B cell (primary cell): Measurements from ENCODE around the gene FEZF1. TPM values are rescaled to one million over a fixed set of nuclear protein-coding genes. Genes with fewer than 3 reads are reported as not detected.

Experiments used
- ATAC-seq: fragments of 200-7000 bp; cut with Tn5 transposase; one replicate; pipeline ENCODE4 v1.10.0; 2021; ENCODE audit warnings: low read depth, mild to moderate bottlenecking, moderate number of reproducible peaks, moderate library complexity
- CTCF ChIA-PET: fragments of 350-600 bp; sonication (Branson Sonifier 250); formaldehyde crosslinking; loops from one replicate; lab custom pipeline; 2021; ENCODE audit warnings: antibody characterized with exemption, inconsistent platforms; lab: Charles Lee
- POLR2A ChIA-PET: fragments of 350-600 bp; sonication (Branson Sonifier 250); formaldehyde crosslinking; loops from one replicate; lab custom pipeline; 2021; ENCODE audit warnings: antibody characterized with exemption; lab: Charles Lee
- DNase-seq: peaks from one replicate; pipeline ENCODE4 v3.0.0; 2013
- H2AFZ ChIP-seq: 2 replicates; pipeline ENCODE4 v1.6.1; 2012; ENCODE audit warnings: mild to moderate bottlenecking, low read depth, low read length; ENCODE audit not compliant: insufficient read depth, poor library complexity, severe bottlenecking
- H3K27ac ChIP-seq, 2 donors: 1 replicate in 1 of 2; 2 replicates in 1 of 2; pipeline ENCODE4 v1.5.1; 2012 to 2013; ENCODE audit warnings: low read length in 2 of 2, mild to moderate bottlenecking in 2 of 2, moderate library complexity in 1 of 2
- H3K27me3 ChIP-seq, 4 experiments: fragments of 200-600 bp in 1 of 4; sonication (generic) in 1 of 4; replicated peaks in 1 of 4; 1 replicate in 2 of 4; 2 replicates in 2 of 4; pipeline versions ENCODE4 v1.6.1 to v1.7.0; 2013 to 2016; ENCODE audit warnings: low read length in 3 of 4, mild to moderate bottlenecking in 2 of 4, mixed read lengths in 1 of 4, moderate library complexity in 1 of 4; ENCODE audit not compliant: insufficient read depth in 4 of 4, control insufficient read depth in 3 of 4; ENCODE audit errors: control extremely low read depth in 1 of 4
- H3K36me3 ChIP-seq, 2 experiments: replicated peaks in 1 of 2; 1 replicate in 1 of 2; 2 replicates in 1 of 2; pipeline versions ENCODE4 v1.6.1 to v1.7.1; 2013; ENCODE audit warnings: low read length in 1 of 2; ENCODE audit not compliant: insufficient read depth in 2 of 2, control insufficient read depth in 1 of 2; ENCODE audit errors: control extremely low read depth in 1 of 2, extremely low read depth in 1 of 2
- H3K4me1 ChIP-seq, 2 donors: fragments of 200-600 bp in 1 of 2; sonication (generic) in 1 of 2; 1 replicate in 1 of 2; 2 replicates in 1 of 2; pipeline versions ENCODE4 v1.5.1 to v1.6.1; 2013 to 2017; ENCODE audit warnings: low read length in 2 of 2; ENCODE audit not compliant: control insufficient read depth in 2 of 2, insufficient read depth in 2 of 2
- H3K4me2 ChIP-seq: replicated peaks from 2 replicates; pipeline ENCODE3; 2012; ENCODE audit warnings: mild to moderate bottlenecking, low read depth, low read length; ENCODE audit not compliant: poor library complexity, severe bottlenecking
- H3K4me3 ChIP-seq, 5 experiments: fragments of 200-600 bp in 1 of 5; sonication (generic) in 1 of 5; 1 replicate in 3 of 5; 2 replicates in 2 of 5; pipeline versions ENCODE4 v1.5.1 to v1.7.0; 2011 to 2016; ENCODE audit warnings: low read length in 4 of 5, mild to moderate bottlenecking in 4 of 5, low read depth in 2 of 5, control low read depth in 1 of 5, moderate library complexity in 1 of 5; ENCODE audit not compliant: insufficient read depth in 1 of 5; ENCODE audit errors: control extremely low read depth in 1 of 5, extremely low read depth in 1 of 5
- H3K79me2 ChIP-seq: fragments of 200-600 bp; sonication (generic); one replicate; pipeline ENCODE4 v1.6.0; 2016; ENCODE audit warnings: low read length; ENCODE audit not compliant: control insufficient read depth, insufficient read depth
- H3K9ac ChIP-seq: fragments of 200-600 bp; sonication (generic); 2 replicates; pipeline ENCODE4 v1.6.1; 2017; ENCODE audit warnings: mild to moderate bottlenecking, low read length, moderate library complexity
- H3K9me3 ChIP-seq, 3 donors: one replicate each; pipeline versions ENCODE4 v1.6.1 to v1.7.1; 2013; ENCODE audit warnings: low read length in 2 of 3; ENCODE audit not compliant: control insufficient read depth in 2 of 3, insufficient read depth in 1 of 3; ENCODE audit errors: control extremely low read depth in 1 of 3
- H4K20me1 ChIP-seq: 2 replicates; pipeline ENCODE4 v1.6.0; 2012; ENCODE audit warnings: mild to moderate bottlenecking, low read length; ENCODE audit not compliant: insufficient read depth, control insufficient read depth, poor library complexity, severe bottlenecking
- H3K27ac Mint-ChIP-seq: one replicate; pipeline ENCODE4 v1.8.0; 2021; ENCODE audit warnings: mixed read lengths
- H3K27me3 Mint-ChIP-seq: one replicate; pipeline ENCODE4 v1.8.0; 2021; ENCODE audit warnings: mixed read lengths
- H3K4me1 Mint-ChIP-seq: one replicate; pipeline ENCODE4 v1.8.0; 2021; ENCODE audit warnings: mixed read lengths
- H3K4me3 Mint-ChIP-seq: one replicate; pipeline ENCODE4 v1.8.0; 2021; ENCODE audit warnings: mixed read lengths
- H3K9me3 Mint-ChIP-seq: one replicate; pipeline ENCODE4 v1.8.0; 2022; ENCODE audit warnings: mixed read lengths; ENCODE audit not compliant: insufficient read depth
- EZH2 ChIP-seq: IDR thresholded peaks from 2 replicates; pipeline ENCODE4 v1.6.1; 2012; ENCODE audit warnings: borderline replicate concordance, low read depth, mild to moderate bottlenecking, moderate library complexity, low read length; ENCODE audit not compliant: insufficient read depth, poor library complexity, severe bottlenecking
- WGBS: methylation state at CpG from one replicate; pipeline ENCODE4 v1.1.5; 2013; ENCODE audit warnings: missing lambda C conversion rate; ENCODE audit not compliant: insufficient coverage; 5-methylcytosine and 5-hydroxymethylcytosine counted together
- intact Hi-C: fragments of 100-400 bp; cut with micrococcal nuclease; formaldehyde crosslinking; loops from one replicate; pipeline ENCODE4 v1.10.0; 2022
- polyA plus RNA-seq: library from polyadenylated mRNA; depleted of rRNA; stranded (reverse); fragments of >200 nt; gene quantifications from 2 replicates; pipeline ENCODE4 v1.2.3, GENCODE V29; 2012
- total RNA-seq, 2 donors: library from RNA; stranded (reverse); fragments of 120-200 nt in 1 of 2; gene quantifications; 1 replicate in 1 of 2; 2 replicates in 1 of 2; pipeline versions ENCODE4 v1.2.3 to v1.2.4, GENCODE V29; 2013 to 2022
- TF ChIP-seq, protein P1 (sequence below): fragments of 200-600 bp; IDR thresholded peaks from one replicate; pipeline ENCODE4 v1.8.0; 2022; ENCODE audit warnings: antibody characterized with exemption, mild to moderate bottlenecking

The FEZF1 gene
- total and polyA plus RNA-seq, 2 donors (not counting 1 experiment from before 2014, with no cell fraction given): not detected

GRCh38 chr7:122316467-122317388 lies 12.2 kb upstream of the FEZF1 start:
- CTCF ChIA-PET: no interaction called here
- TF ChIP-seq EZH2: no peak
- TF ChIP-seq, protein P1, sequence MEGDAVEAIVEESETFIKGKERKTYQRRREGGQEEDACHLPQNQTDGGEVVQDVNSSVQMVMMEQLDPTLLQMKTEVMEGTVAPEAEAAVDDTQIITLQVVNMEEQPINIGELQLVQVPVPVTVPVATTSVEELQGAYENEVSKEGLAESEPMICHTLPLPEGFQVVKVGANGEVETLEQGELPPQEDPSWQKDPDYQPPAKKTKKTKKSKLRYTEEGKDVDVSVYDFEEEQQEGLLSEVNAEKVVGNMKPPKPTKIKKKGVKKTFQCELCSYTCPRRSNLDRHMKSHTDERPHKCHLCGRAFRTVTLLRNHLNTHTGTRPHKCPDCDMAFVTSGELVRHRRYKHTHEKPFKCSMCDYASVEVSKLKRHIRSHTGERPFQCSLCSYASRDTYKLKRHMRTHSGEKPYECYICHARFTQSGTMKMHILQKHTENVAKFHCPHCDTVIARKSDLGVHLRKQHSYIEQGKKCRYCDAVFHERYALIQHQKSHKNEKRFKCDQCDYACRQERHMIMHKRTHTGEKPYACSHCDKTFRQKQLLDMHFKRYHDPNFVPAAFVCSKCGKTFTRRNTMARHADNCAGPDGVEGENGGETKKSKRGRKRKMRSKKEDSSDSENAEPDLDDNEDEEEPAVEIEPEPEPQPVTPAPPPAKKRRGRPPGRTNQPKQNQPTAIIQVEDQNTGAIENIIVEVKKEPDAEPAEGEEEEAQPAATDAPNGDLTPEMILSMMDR: no peak
- WGBS: 8% methylated on average over 51 of the region's 71 CpGs
- Mint-ChIP-seq H3K27ac (no peak overlapping the region), H3K4me3 (no peak overlapping the region), H3K4me1 (no peaks in the 10 kb centered on the region), H3K27me3 (peaks cover 60% of the 10 kb centered on the region), H3K9me3 (no peaks in the 10 kb centered on the region)
- DNase-seq (no peak), ATAC-seq (no peak)
- Histone ChIP-seq H3K4me3 (no peak overlapping the region), H4K20me1 (no peaks in the 10 kb centered on the region), H3K27ac (no peak overlapping the region), H3K36me3 (no peaks in the 10 kb centered on the region), H3K79me2 (no peaks in the 10 kb centered on the region), H3K27me3 (peaks cover 0 to 34% (median 31%) of the 10 kb centered on the region in 4 experiments), H3K4me1 (no peaks in the 10 kb centered on the region), H3K9me3 (peaks cover 0 to 29% (median 0%) of the 10 kb centered on the region in 3 donors), H2AFZ (no peak overlapping the region), H3K4me2 (no peak overlapping the region), H3K9ac (no peak overlapping the region)
- intact Hi-C loops: no loop called here
- POLR2A ChIA-PET: no interaction called here
